ENCODE data around the gene GPR84. TPM values are rescaled to one million over a fixed set of nuclear protein-coding genes. Genes with fewer than 3 reads are reported as not detected.

Gene GPR84
- total and polyA plus RNA-seq, 2 of the 8 experiments (the other 6 are each of a cell fraction or from before 2014, with no cell fraction given), result 0.09 TPM; not detected in 1

- 0 out of 8 replicates have a peak overlapping the region, but pooled peaks of 1 of the 4 experiments have one; percentile 13 for H3K4me3 ChIP-seq (ENCODE audit: extremely low read depth in 1 of 4, insufficient read depth in 2 of 4, low read depth in 3 of 4, low read length in 4 of 4)
- DNase-seq (ENCODE audit: low read depth in 1 of 2, low spot score in 2 of 2), result no peak
- H3K4me1 ChIP-seq (replicated peaks in 1 of 4; ENCODE audit: control insufficient read depth in 3 of 4, insufficient read depth in 4 of 4, low read length in 3 of 4), result peaks cover 51 to 62% (median 54%) of the 10 kb centered on the region in 4 experiments
- 72% methylated on average over 2 of the region's 3 CpGs; no CpG with 5 or more reads in 1 of the 2 experiments for WGBS, 2 experiments (ENCODE audit: extremely low coverage in 1 of 2, insufficient coverage in 1 of 2, insufficient read length in 1 of 2, insufficient replicate concordance in 2 of 2, low coverage in 1 of 2, low lambda C conversion rate in 2 of 2, missing lambda C conversion rate in 1 of 2)
- H3K18ac ChIP-seq (ENCODE audit: extremely low read depth, low read length), result peak overlapping the region; percentile 55; the same call in 1 of the 2 replicates
- no peak overlapping the region for H2AFZ ChIP-seq (ENCODE audit: low read length)
- no peaks in the 10 kb centered on the region for H3K79me2 ChIP-seq (ENCODE audit: control insufficient read depth in 1 of 2, insufficient read depth in 2 of 2, low read length in 2 of 2)
- peak overlapping the region; percentile 17 for H2BK120ac ChIP-seq (replicated peaks; ENCODE audit: low read depth, low read length)
- no peak overlapping the region for H4K8ac ChIP-seq (ENCODE audit: extremely low read depth, insufficient read depth, low read length)
- no peaks in the 10 kb centered on the region for H3K9me3 ChIP-seq (ENCODE audit: insufficient read depth in 2 of 2, low read depth in 1 of 2, low read length in 1 of 2)
- no peak overlapping the region for H2AK5ac ChIP-seq (ENCODE audit: low read depth, low read length)
- no peak overlapping the region for H2BK5ac ChIP-seq (ENCODE audit: low read depth, low read length)
- 0 out of 2 replicates have a peak, but pooled peaks cover 3% of the 10 kb centered on the region for H3K79me1 ChIP-seq (ENCODE audit: low read depth, low read length)
- ChIA-PET CTCF (ENCODE audit: partially characterized antibody) (interaction anchor here (1.1 to 10.5 kb wide), 13 partner anchors 8 to 168 kb away, joined by 3 to 168 read pairs (median 5); partner anchors contain the start of gene COPZ1), POLR2A (ENCODE audit: partially characterized antibody) (interaction anchor here (1.3 to 1.5 kb wide), 3 partner anchors 12 to 128 kb away, joined by 3 to 16 read pairs (median 5); partner anchors contain the start of genes CBX5 and HNRNPA1)
- H3K4me2 ChIP-seq (ENCODE audit: insufficient read depth in 1 of 2, low read depth in 2 of 2, low read length in 2 of 2), result peak overlapping the region; percentile 14 to 76
- H3K23me2 ChIP-seq (ENCODE audit: low read depth, low read length), result peaks cover 14% of the 10 kb centered on the region
- no peak overlapping the region for H3K14ac ChIP-seq (ENCODE audit: insufficient read length)
- peak overlapping the region; percentile 40 for H3K4ac ChIP-seq (replicated peaks; ENCODE audit: insufficient read length, low read depth, low read length)
- H2BK12ac ChIP-seq (ENCODE audit: low read depth, low read length), result 0 out of 2 replicates have a peak overlapping the region, but pooled peaks have one; percentile 18
- no peak overlapping the region for H2BK20ac ChIP-seq (ENCODE audit: low read length)
- peak overlapping the region; percentile 12 for H4K5ac ChIP-seq (ENCODE audit: insufficient read length, low read depth, low read length)
- FAIRE-seq, result no peak
- H4K20me1 ChIP-seq (replicated peaks in 1 of 2; ENCODE audit: control insufficient read depth in 1 of 2, insufficient read depth in 2 of 2, low read length in 2 of 2), result peaks cover 0 to 4% of the 10 kb centered on the region in 2 experiments
- H3K36me3 ChIP-seq (ENCODE audit: control insufficient read depth in 2 of 4, insufficient read depth in 4 of 4, low read length in 3 of 4), result peaks cover 0 to 4% (median 1%) of the 10 kb centered on the region in 4 experiments; a peak in 2 of 8 replicates
- no peak overlapping the region for H3K56ac ChIP-seq (replicated peaks; ENCODE audit: insufficient read length, low read depth, low read length)
- H2BK15ac ChIP-seq (ENCODE audit: low read length), result no peak overlapping the region
- no peak overlapping the region for H3K23ac ChIP-seq (ENCODE audit: insufficient read length)
- peak overlapping the region; percentile 1 for H4K91ac ChIP-seq (replicated peaks; ENCODE audit: insufficient read length, low read length)
- H3K27ac ChIP-seq (ENCODE audit: low read depth, low read length), result peak overlapping the region; percentile 12; the same call in 1 of the 2 replicates
- no peak overlapping the region; a peak in 1 of 7 replicates for H3K9ac ChIP-seq (replicated peaks in 1 of 4; ENCODE audit: extremely low read depth in 1 of 4, low read depth in 3 of 4, low read length in 3 of 4)
- H3K27me3 ChIP-seq (replicated peaks in 1 of 4; ENCODE audit: control insufficient read depth in 3 of 4, extremely low read depth in 1 of 4, insufficient read depth in 3 of 4, low read length in 3 of 4), result no peaks in the 10 kb centered on the region
- TF ChIP-seq CEBPB (IDR thresholded peaks at IDR 0.05; ENCODE audit: low read depth, low read length) (no peak), TAF1 (IDR thresholded peaks at IDR 0.05; ENCODE audit: low read depth, low read length) (no peak), TBP (IDR thresholded peaks at IDR 0.05; ENCODE audit: low read depth, low read length) (no peak), SIN3A (conservative IDR thresholded peaks at IDR 0.05 in 1 of 2, IDR thresholded peaks at IDR 0.05 in 1 of 2; ENCODE audit: low read depth in 1 of 2, low read length in 2 of 2) (no peak), GTF2F1 (IDR thresholded peaks at IDR 0.05; ENCODE audit: borderline replicate concordance, low read depth, low read length) (no peak), SP2 (IDR thresholded peaks at IDR 0.05; ENCODE audit: low read length) (no peak), FOSL1 (IDR thresholded peaks at IDR 0.05; ENCODE audit: insufficient read depth, low read depth, low read length) (no peak), EP300 (IDR thresholded peaks at IDR 0.05; ENCODE audit: borderline replicate concordance in 1 of 2, low read depth in 2 of 2, low read length in 2 of 2) (no peak), CBX5 (IDR thresholded peaks at IDR 0.05; ENCODE audit: low read depth, low read length) (no peak), TCF12 (IDR thresholded peaks at IDR 0.05; ENCODE audit: low read depth, low read length) (no peak), NANOG (IDR thresholded peaks at IDR 0.05; ENCODE audit: insufficient read depth, low read depth, low read length, poor library complexity, severe bottlenecking) (no peak), SIX5 (IDR thresholded peaks at IDR 0.05; ENCODE audit: low read depth, low read length) (no peak), KDM5A (IDR thresholded peaks at IDR 0.05; ENCODE audit: low read length) (no peak), HDAC6 (IDR thresholded peaks at IDR 0.05; ENCODE audit: low read depth, low read length) (no peak)
Measured at GRCh38 chr12:54387114-54387467, 22.8 kb upstream of the GPR84 start.

All from H1 (cell line).